Measurements from ENCODE around the gene MYOZ3.

DNA sequence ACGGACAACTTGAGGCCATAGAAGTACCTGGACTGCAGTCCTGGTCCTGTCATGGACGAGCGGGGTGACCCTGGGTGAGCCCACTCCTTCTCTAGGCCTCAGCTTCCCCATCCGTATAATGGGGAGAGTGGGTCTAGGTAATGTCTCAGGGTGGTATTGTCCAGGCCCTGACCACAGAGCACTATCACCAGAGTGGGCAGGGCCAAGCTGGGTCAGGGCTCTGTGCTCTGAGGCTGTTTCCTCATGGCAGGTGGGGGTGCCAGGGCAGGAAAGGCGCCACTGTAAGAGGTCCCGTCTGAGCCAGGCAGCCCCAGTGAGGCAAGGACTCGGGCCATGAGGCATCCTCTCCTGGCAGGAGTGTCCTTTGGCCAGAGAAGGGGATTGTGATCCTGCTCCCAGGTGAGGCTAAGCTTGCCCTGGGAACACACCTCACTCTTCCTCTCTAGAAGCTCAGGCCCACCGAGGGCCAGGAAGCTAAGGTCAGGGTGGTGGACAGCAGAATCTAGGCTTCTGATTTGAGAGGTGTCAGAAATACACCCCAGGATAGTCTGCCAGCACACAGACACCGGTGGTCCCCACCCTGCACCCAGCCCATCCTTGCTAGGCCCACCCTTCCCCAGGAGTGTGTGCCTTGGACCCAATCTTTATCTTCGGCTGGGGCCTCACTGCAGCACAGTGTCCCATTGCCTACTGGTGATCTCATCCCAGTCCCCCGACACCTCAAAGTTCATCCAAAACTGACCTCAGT is 1.5 kb upstream of the MYOZ3 start:
- TF ChIP-seq, protein P1, sequence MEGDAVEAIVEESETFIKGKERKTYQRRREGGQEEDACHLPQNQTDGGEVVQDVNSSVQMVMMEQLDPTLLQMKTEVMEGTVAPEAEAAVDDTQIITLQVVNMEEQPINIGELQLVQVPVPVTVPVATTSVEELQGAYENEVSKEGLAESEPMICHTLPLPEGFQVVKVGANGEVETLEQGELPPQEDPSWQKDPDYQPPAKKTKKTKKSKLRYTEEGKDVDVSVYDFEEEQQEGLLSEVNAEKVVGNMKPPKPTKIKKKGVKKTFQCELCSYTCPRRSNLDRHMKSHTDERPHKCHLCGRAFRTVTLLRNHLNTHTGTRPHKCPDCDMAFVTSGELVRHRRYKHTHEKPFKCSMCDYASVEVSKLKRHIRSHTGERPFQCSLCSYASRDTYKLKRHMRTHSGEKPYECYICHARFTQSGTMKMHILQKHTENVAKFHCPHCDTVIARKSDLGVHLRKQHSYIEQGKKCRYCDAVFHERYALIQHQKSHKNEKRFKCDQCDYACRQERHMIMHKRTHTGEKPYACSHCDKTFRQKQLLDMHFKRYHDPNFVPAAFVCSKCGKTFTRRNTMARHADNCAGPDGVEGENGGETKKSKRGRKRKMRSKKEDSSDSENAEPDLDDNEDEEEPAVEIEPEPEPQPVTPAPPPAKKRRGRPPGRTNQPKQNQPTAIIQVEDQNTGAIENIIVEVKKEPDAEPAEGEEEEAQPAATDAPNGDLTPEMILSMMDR (conservative IDR thresholded peaks at IDR 0.05): no peak
- TF ChIP-seq EZH2 (IDR thresholded peaks at IDR 0.05; ENCODE audit: low read depth): no peak
